Measurements from ENCODE around the gene CDC42EP1.

CDC42EP1 gene

GRCh38 chr22:37559901-37560607 is at the start of gene CDC42EP1:
Gene CDC42EP1 (plus strand): TSS chr22:37560480. CDS start chr22:37566350, 5,870 bp downstream.
- no peaks in the 10 kb centered on the region for H3K9me3 ChIP-seq (ENCODE audit: control insufficient read depth, low read length)
- peak within 1 kb of the TSS; percentile 97 for H3K9ac ChIP-seq (ENCODE audit: low read length)
- peaks cover 64% of the 10 kb centered on the region for H3K4me1 ChIP-seq (ENCODE audit: control insufficient read depth, insufficient read depth, low read length)
- peaks cover 6% of the 10 kb centered on the region for H3K36me3 ChIP-seq (ENCODE audit: control insufficient read depth, insufficient read depth, low read length)
- H3K4me3 ChIP-seq (ENCODE audit: low read length) = peak within 1 kb of the TSS; percentile 81
- no peaks in the 10 kb centered on the region for H3K27me3 ChIP-seq (ENCODE audit: control insufficient read depth, insufficient read depth, low read length)

- no peak overlapping the region for H3K9ac ChIP-seq (ENCODE audit: low read length)
Measured at GRCh38 chr22:37511395-37512104, 48.7 kb upstream of the CDC42EP1 start.

GRCh38 chr22:37514526-37515051 is 45.7 kb upstream of the CDC42EP1 start:
- H3K27me3 ChIP-seq (ENCODE audit: control insufficient read depth, insufficient read depth, low read length) = no peaks in the 10 kb centered on the region
- peaks cover 37% of the 10 kb centered on the region for H3K4me1 ChIP-seq (ENCODE audit: control insufficient read depth, insufficient read depth, low read length)
- H3K36me3 ChIP-seq (ENCODE audit: control insufficient read depth, insufficient read depth, low read length) = no peaks in the 10 kb centered on the region
- no peak overlapping the region for H3K4me3 ChIP-seq (ENCODE audit: low read length)
- H3K9me3 ChIP-seq (ENCODE audit: control insufficient read depth, low read length) = no peaks in the 10 kb centered on the region
- H3K9ac ChIP-seq (ENCODE audit: low read length) = no peak overlapping the region

More at GRCh38 chr22:37511395-37512104, 48.7 kb upstream of the CDC42EP1 start:
- H3K36me3 ChIP-seq (ENCODE audit: control insufficient read depth, insufficient read depth, low read length) = no peaks in the 10 kb centered on the region
- H3K9me3 ChIP-seq (ENCODE audit: control insufficient read depth, low read length) = no peaks in the 10 kb centered on the region
- H3K4me3 ChIP-seq (ENCODE audit: low read length) = no peak overlapping the region
- peaks cover 41% of the 10 kb centered on the region for H3K4me1 ChIP-seq (ENCODE audit: control insufficient read depth, insufficient read depth, low read length)
- no peaks in the 10 kb centered on the region for H3K27me3 ChIP-seq (ENCODE audit: control insufficient read depth, insufficient read depth, low read length)

- no peaks in the 10 kb centered on the region for H3K27me3 ChIP-seq (ENCODE audit: control insufficient read depth, insufficient read depth, low read length)
- no peak overlapping the region for H3K4me3 ChIP-seq (ENCODE audit: low read length)
- no peaks in the 10 kb centered on the region for H3K9me3 ChIP-seq (ENCODE audit: control insufficient read depth, low read length)
- H3K36me3 ChIP-seq (ENCODE audit: control insufficient read depth, insufficient read depth, low read length) = no peaks in the 10 kb centered on the region
- peaks cover 32% of the 10 kb centered on the region for H3K4me1 ChIP-seq (ENCODE audit: control insufficient read depth, insufficient read depth, low read length)
- H3K9ac ChIP-seq (ENCODE audit: low read length) = no peak overlapping the region
Measured at GRCh38 chr22:37515901-37516300, 44.4 kb upstream of the CDC42EP1 start.

- Histone ChIP-seq H3K4me3 (ENCODE audit: low read length) (no peak overlapping the region), H3K4me1 (ENCODE audit: control insufficient read depth, insufficient read depth, low read length) (peaks cover 35% of the 10 kb centered on the region), H3K36me3 (ENCODE audit: control insufficient read depth, insufficient read depth, low read length) (no peaks in the 10 kb centered on the region), H3K27me3 (ENCODE audit: control insufficient read depth, insufficient read depth, low read length) (no peaks in the 10 kb centered on the region), H3K9me3 (ENCODE audit: control insufficient read depth, low read length) (no peaks in the 10 kb centered on the region), H3K9ac (ENCODE audit: low read length) (no peak overlapping the region)
Measured at GRCh38 chr22:37516456-37516855, 43.8 kb upstream of the CDC42EP1 start.

- H3K4me1 ChIP-seq (ENCODE audit: control insufficient read depth, insufficient read depth, low read length) = peaks cover 24% of the 10 kb centered on the region
- no peaks in the 10 kb centered on the region for H3K36me3 ChIP-seq (ENCODE audit: control insufficient read depth, insufficient read depth, low read length)
- H3K4me3 ChIP-seq (ENCODE audit: low read length) = no peak overlapping the region
- peak overlapping the region; percentile 72 for H3K9ac ChIP-seq (ENCODE audit: low read length)
- no peaks in the 10 kb centered on the region for H3K9me3 ChIP-seq (ENCODE audit: control insufficient read depth, low read length)
- H3K27me3 ChIP-seq (ENCODE audit: control insufficient read depth, insufficient read depth, low read length) = no peaks in the 10 kb centered on the region
Measured at GRCh38 chr22:37517826-37518450, 42.3 kb upstream of the CDC42EP1 start.

- Histone ChIP-seq H3K4me3 (ENCODE audit: low read length) (peak overlapping the region; percentile 46), H3K27me3 (ENCODE audit: control insufficient read depth, insufficient read depth, low read length) (no peaks in the 10 kb centered on the region), H3K9ac (ENCODE audit: low read length) (peak overlapping the region; percentile 72), H3K36me3 (ENCODE audit: control insufficient read depth, insufficient read depth, low read length) (no peaks in the 10 kb centered on the region), H3K4me1 (ENCODE audit: control insufficient read depth, insufficient read depth, low read length) (peaks cover 21% of the 10 kb centered on the region), H3K9me3 (ENCODE audit: control insufficient read depth, low read length) (no peaks in the 10 kb centered on the region)
Measured at GRCh38 chr22:37518509-37519267, 41.6 kb upstream of the CDC42EP1 start.

GRCh38 chr22:37519268-37520195 is 40.7 kb upstream of the CDC42EP1 start, which contains the start of gene CARD10:
Gene CARD10 (minus strand): TSS chr22:37519415. CDS start chr22:37519200, 215 bp downstream.
- no peaks in the 10 kb centered on the region for H3K27me3 ChIP-seq (ENCODE audit: control insufficient read depth, insufficient read depth, low read length)

GRCh38 chr22:37520776-37521191 is 39.5 kb upstream of the CDC42EP1 start:
- no peaks in the 10 kb centered on the region for H3K36me3 ChIP-seq (ENCODE audit: control insufficient read depth, insufficient read depth, low read length)
- no peak overlapping the region for H3K4me3 ChIP-seq (ENCODE audit: low read length)
- H3K4me1 ChIP-seq (ENCODE audit: control insufficient read depth, insufficient read depth, low read length) = peaks cover 31% of the 10 kb centered on the region
- no peak overlapping the region for H3K9ac ChIP-seq (ENCODE audit: low read length)
- no peaks in the 10 kb centered on the region for H3K27me3 ChIP-seq (ENCODE audit: control insufficient read depth, insufficient read depth, low read length)
- H3K9me3 ChIP-seq (ENCODE audit: control insufficient read depth, low read length) = no peaks in the 10 kb centered on the region

More at GRCh38 chr22:37519268-37520195, 40.7 kb upstream of the CDC42EP1 start, which contains the start of gene CARD10:
- Histone ChIP-seq H3K9me3 (ENCODE audit: control insufficient read depth, low read length) (no peaks in the 10 kb centered on the region), H3K4me3 (ENCODE audit: low read length) (peak within 1 kb of the TSS; percentile 46), H3K4me1 (ENCODE audit: control insufficient read depth, insufficient read depth, low read length) (peaks cover 21% of the 10 kb centered on the region), H3K9ac (ENCODE audit: low read length) (peak within 1 kb of the TSS; percentile 72), H3K36me3 (ENCODE audit: control insufficient read depth, insufficient read depth, low read length) (no peaks in the 10 kb centered on the region)

- Histone ChIP-seq H3K4me1 (ENCODE audit: control insufficient read depth, insufficient read depth, low read length) (peaks cover 31% of the 10 kb centered on the region), H3K9ac (ENCODE audit: low read length) (no peak overlapping the region), H3K4me3 (ENCODE audit: low read length) (no peak overlapping the region), H3K9me3 (ENCODE audit: control insufficient read depth, low read length) (no peaks in the 10 kb centered on the region), H3K36me3 (ENCODE audit: control insufficient read depth, insufficient read depth, low read length) (no peaks in the 10 kb centered on the region), H3K27me3 (ENCODE audit: control insufficient read depth, insufficient read depth, low read length) (no peaks in the 10 kb centered on the region)
Measured at GRCh38 chr22:37521236-37521739, 39.0 kb upstream of the CDC42EP1 start.

Measured in mucosa of stomach (tissue), 1 donor.